Esophagus squamous epithelium (tissue), 4 donors: ENCODE data around the gene SRGAP2C.
"Not testable (repeated sequence)": the region's sequence is repeated elsewhere in the genome, so short reads cannot be mapped to it uniquely, and the experiment has no call there.

ENCODE experiments used
- CTCF ChIP-seq, 6 experiments: fragments of 450-650 bp in 4 of 6; fragments of 200-600 bp in 2 of 6; sonication (generic) in 2 of 6; IDR thresholded peaks; one replicate each; pipeline ENCODE4 v1.5.1; 2016 to 2019; ENCODE audit warnings: antibody characterized with exemption in 6 of 6, mild to moderate bottlenecking in 4 of 6, moderate library complexity in 4 of 6
- POLR2A ChIP-seq, 4 donors: fragments of 450-650 bp; IDR thresholded peaks; one replicate each; pipeline ENCODE4 v1.6.1; 2017; ENCODE audit warnings: antibody characterized with exemption in 4 of 4, mild to moderate bottlenecking in 4 of 4, moderate library complexity in 3 of 4

- TF ChIP-seq CTCF, POLR2A (IDR thresholded peaks at IDR 0.05): not testable (repeated sequence)
Observed at GRCh38 chr1:121210778-121211177, 26.0 kb downstream of the SRGAP2C start.
